Measurements from ENCODE around the gene CALCOCO2. TPM values are rescaled to one million over a fixed set of nuclear protein-coding genes. Genes with fewer than 3 reads are reported as not detected.
"Not testable (repeated sequence)": the region's sequence is repeated elsewhere in the genome, so short reads cannot be mapped to it uniquely, and the experiment has no call there.

The CALCOCO2 gene
- total RNA-seq, 1 donor from 2014 or later, result 53.7 TPM

DNA sequence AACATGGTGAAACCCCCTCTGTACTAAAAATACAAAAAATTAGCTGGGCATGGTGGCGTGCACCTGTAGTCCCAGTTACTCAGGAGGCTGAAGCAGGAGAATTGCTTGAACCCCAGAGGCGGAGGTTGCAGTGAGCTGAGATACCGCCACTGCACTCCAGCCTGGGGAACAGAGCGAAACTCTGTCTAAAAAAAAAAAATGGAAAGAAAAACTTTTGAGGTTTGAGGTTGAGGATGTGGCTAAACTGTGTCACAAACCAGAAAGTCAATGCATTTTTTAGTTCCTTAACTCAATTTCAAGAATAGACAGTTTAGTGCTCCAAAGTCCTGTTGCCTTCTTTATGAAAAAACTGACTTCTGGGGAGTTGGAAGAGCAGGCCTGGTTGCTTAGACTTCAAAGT lies 6.6 kb downstream of the CALCOCO2 start:
- H3K9me3 Mint-ChIP-seq; H3K27me3 Mint-ChIP-seq (ENCODE audit: low read depth): not testable (repeated sequence)
- Mint-ChIP-seq H3K4me1 (ENCODE audit: low read depth) (peaks cover 76% of the 10 kb centered on the region), H3K27ac (peak overlapping the region; percentile 58), H3K36me3 (ENCODE audit: low read depth) (peaks cover 41% of the 10 kb centered on the region), H3K4me3 (ENCODE audit: low read depth) (peak overlapping the region; percentile 67)
- intact Hi-C loops (cut with micrococcal nuclease), result loop anchor here (2.0 kb wide), 1 partner anchor 41 kb away; no protein-coding TSS in a partner anchor
- peak; percentile 36 for DNase-seq (ENCODE audit: low spot score)

DNA sequence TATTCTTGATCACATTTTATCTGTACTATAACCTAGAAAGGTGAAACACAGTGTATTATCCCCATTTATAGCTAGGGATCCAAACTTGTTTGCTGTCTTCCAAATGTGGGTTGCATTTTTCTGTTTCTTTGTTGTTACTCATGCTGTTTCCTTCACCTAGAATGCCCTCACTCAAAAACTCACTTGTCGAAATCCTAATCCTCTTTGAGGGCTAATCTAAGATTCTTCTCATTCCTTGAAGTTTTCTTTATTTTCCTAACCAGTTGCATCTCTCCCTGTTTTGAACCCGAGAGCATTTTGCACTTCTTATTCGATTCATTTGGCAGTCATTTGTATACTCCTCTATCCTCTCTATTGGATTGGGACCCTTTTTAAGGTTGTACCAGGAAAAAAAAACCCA lies 9.6 kb downstream of the CALCOCO2 start:
- H3K9me3 Mint-ChIP-seq, result no peaks in the 10 kb centered on the region
- H3K4me1 Mint-ChIP-seq (ENCODE audit: low read depth), result peaks cover 54% of the 10 kb centered on the region
- no peak overlapping the region for H3K4me3 Mint-ChIP-seq (ENCODE audit: low read depth)
- DNase-seq (ENCODE audit: low spot score), result no peak
- H3K27me3 Mint-ChIP-seq (ENCODE audit: low read depth), result no peaks in the 10 kb centered on the region
- peaks cover 50% of the 10 kb centered on the region for H3K36me3 Mint-ChIP-seq (ENCODE audit: low read depth)
- H3K27ac Mint-ChIP-seq, result no peak overlapping the region
- intact Hi-C loops (cut with micrococcal nuclease), result loop anchor here (2.0 kb wide), 1 partner anchor 16 kb away; no protein-coding TSS in a partner anchor

DNA sequence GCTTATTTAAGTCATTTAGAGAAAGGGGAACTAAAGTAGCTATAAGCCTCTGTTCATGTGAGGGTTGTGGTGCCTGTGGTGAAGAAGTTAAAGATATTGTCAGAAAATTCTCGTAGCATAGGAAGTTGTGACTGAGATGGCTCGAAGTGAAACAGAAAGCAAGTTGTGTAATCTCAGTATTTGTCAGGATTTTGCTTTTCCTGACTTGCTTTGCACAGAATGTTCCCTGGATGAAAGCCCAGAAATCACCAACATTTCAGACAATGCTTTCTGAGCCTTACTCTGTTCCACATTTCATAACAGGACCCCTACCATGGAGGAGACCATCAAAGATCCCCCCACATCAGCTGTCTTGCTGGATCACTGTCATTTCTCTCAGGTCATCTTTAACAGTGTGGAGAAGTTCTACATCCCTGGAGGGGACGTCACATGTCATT lies 10.6 kb downstream of the CALCOCO2 start:
- peaks cover 51% of the 10 kb centered on the region for H3K36me3 Mint-ChIP-seq (ENCODE audit: low read depth)
- no peaks in the 10 kb centered on the region for H3K9me3 Mint-ChIP-seq
- intact Hi-C loops (cut with micrococcal nuclease), result loop anchor here (2.0 kb wide), 1 partner anchor 15 kb away; no protein-coding TSS in a partner anchor
- H3K4me3 Mint-ChIP-seq (ENCODE audit: low read depth), result peak overlapping the region; percentile 20
- DNase-seq (ENCODE audit: low spot score), result peak; percentile 38
- H3K4me1 Mint-ChIP-seq (ENCODE audit: low read depth), result peaks cover 44% of the 10 kb centered on the region
- H3K27me3 Mint-ChIP-seq (ENCODE audit: low read depth), result no peaks in the 10 kb centered on the region
- peak overlapping the region; percentile 21 for H3K27ac Mint-ChIP-seq

DNA sequence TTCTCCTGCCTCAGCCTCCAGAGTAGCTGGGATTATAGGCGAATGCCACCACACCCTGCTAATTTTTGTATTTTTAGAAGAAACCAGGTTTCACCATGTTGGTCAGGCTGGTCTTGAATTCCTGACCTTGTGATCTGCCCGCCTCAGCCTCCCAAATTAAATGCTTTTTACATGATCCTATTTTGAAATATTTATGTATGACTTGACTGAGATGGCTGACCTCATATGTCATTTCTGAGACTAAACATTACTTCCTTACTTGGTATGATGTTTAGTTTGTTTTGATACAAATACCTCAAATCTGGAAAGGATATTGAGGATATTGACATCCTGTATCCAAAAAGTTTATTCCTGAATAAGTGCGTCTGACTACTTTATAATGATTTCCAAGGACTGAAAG lies 11.9 kb downstream of the CALCOCO2 start:
- intact Hi-C loops (cut with micrococcal nuclease), result no loop called here
- peaks cover 54% of the 10 kb centered on the region for H3K36me3 Mint-ChIP-seq (ENCODE audit: low read depth)
- H3K27me3 Mint-ChIP-seq (ENCODE audit: low read depth), result no peaks in the 10 kb centered on the region

DNA sequence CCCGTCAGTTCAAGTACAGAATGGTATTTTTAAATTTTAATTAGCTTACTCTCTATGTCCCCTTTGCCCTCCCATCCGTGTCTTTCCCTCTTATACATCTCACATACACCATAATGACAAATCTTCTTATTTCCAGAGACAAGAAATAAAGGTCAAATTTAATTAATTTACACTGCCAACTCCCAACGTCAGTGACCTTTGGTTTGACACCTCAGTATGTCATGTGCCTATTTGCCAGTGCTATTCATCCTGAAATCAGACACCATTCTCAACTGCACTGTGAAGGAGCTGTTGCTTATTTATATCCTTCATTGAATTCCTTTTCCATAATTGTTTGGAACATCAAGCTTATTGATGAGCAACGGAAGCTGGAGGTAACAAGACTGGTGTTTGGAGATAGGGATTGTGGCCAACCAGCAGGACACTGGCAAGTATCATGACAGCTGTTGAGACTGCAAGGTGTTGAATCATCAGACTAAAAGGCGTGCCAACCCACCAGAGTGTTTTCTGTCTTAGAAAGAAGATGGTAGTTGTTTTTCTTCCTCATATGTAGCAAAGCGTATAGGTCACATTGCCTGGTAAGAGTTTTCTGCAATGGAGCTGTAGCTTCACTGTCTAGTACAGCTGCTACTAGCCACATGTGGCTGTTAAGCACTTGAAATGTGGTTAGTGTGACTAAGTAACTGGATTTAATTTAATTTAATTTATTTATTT lies 12.5 kb downstream of the CALCOCO2 start:
- no peaks in the 10 kb centered on the region for H3K9me3 Mint-ChIP-seq
- peaks cover 28% of the 10 kb centered on the region for H3K4me1 Mint-ChIP-seq (ENCODE audit: low read depth)
- H3K27ac Mint-ChIP-seq, result no peak overlapping the region
- H3K36me3 Mint-ChIP-seq (ENCODE audit: low read depth), result peaks cover 55% of the 10 kb centered on the region
- DNase-seq (ENCODE audit: low spot score), result no peak
- H3K4me3 Mint-ChIP-seq (ENCODE audit: low read depth), result no peak overlapping the region
- no peaks in the 10 kb centered on the region for H3K27me3 Mint-ChIP-seq (ENCODE audit: low read depth)
- intact Hi-C loops (cut with micrococcal nuclease), result no loop called here

More for the DNA sequence above, 11.9 kb downstream of the CALCOCO2 start:
- no peak for DNase-seq (ENCODE audit: low spot score)
- H3K9me3 Mint-ChIP-seq, result no peaks in the 10 kb centered on the region
- no peak overlapping the region for H3K27ac Mint-ChIP-seq
- no peak overlapping the region for H3K4me3 Mint-ChIP-seq (ENCODE audit: low read depth)
- H3K4me1 Mint-ChIP-seq (ENCODE audit: low read depth), result peaks cover 34% of the 10 kb centered on the region

DNA sequence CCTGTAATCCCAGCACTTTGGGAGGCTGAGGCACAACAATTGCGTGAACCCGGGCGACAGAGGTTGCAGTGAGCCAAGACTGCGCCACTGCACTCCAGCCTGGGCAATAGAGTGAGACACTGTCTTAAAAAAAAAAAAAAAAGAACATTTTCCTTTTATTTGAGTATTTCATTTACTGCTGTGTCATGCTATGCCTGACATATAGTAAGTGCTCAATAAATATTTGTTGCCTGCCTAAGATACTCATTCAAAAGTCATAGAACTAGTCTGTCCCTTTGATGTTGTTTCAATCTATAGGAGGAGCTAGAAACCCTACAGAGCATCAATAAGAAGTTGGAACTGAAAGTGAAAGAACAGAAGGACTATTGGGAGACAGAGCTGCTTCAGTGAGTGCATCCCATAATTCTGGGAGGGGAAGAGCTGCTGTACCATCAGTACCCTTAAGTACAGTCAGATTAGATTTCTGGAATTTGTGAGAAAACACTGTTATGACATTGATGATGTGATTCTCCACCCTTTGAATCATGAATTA lies 20.0 kb downstream of the CALCOCO2 start:
- intact Hi-C loops (cut with micrococcal nuclease), result no loop called here
- Mint-ChIP-seq H3K27me3 (ENCODE audit: low read depth) (no peaks in the 10 kb centered on the region), H3K27ac (peak overlapping the region; percentile 29), H3K4me1 (ENCODE audit: low read depth) (peaks cover 31% of the 10 kb centered on the region), H3K4me3 (ENCODE audit: low read depth) (no peak overlapping the region), H3K36me3 (ENCODE audit: low read depth) (peaks cover 73% of the 10 kb centered on the region), H3K9me3 (no peaks in the 10 kb centered on the region)
- no peak for DNase-seq (ENCODE audit: low spot score)

DNA sequence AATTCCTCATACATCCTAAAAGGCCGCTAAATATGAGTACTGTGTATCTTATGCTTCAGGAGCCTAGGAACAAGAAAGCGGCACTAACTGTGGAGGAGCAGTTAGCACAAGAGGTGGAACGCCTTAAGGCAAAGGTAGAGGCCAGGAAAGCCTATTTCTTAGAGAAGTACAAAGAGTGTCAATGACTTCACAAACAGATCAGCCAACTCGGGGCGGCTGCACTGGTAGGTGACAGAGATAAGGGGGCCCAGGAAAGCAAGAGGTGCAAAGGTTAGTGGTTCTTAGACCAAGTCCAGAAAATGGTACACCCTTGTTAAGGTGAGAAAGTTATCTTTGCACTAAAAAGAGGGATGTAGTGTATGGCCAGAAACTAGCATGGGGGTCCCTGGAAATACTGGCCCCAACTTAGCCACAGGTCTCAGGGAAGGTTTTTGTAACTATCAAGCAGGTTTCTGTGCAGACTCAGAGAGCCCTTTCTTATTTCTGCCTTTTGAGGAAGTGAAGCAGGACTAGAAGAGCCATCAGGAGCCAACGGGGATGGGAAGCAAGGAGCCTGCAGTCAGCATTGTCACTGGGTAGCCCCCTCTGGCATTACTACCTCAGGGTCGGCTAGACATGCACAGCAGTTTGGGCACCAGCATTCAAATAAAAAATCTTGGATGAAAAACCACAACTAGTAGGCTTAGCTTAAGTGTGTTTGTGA lies 24.1 kb downstream of the CALCOCO2 start:
- no peaks in the 10 kb centered on the region for H3K27me3 Mint-ChIP-seq (ENCODE audit: low read depth)
- H3K36me3 Mint-ChIP-seq (ENCODE audit: low read depth), result peaks cover 66% of the 10 kb centered on the region
- intact Hi-C loops (cut with micrococcal nuclease), result loop anchor here (5.0 kb wide), 1 partner anchor 38 kb away; the partner anchor contains the start of gene TTLL6
- H3K4me1 Mint-ChIP-seq (ENCODE audit: low read depth), result peaks cover 39% of the 10 kb centered on the region
- DNase-seq (ENCODE audit: low spot score), result no peak
- no peaks in the 10 kb centered on the region for H3K9me3 Mint-ChIP-seq
- H3K27ac Mint-ChIP-seq, result no peak overlapping the region
- H3K4me3 Mint-ChIP-seq (ENCODE audit: low read depth), result no peak overlapping the region

DNA sequence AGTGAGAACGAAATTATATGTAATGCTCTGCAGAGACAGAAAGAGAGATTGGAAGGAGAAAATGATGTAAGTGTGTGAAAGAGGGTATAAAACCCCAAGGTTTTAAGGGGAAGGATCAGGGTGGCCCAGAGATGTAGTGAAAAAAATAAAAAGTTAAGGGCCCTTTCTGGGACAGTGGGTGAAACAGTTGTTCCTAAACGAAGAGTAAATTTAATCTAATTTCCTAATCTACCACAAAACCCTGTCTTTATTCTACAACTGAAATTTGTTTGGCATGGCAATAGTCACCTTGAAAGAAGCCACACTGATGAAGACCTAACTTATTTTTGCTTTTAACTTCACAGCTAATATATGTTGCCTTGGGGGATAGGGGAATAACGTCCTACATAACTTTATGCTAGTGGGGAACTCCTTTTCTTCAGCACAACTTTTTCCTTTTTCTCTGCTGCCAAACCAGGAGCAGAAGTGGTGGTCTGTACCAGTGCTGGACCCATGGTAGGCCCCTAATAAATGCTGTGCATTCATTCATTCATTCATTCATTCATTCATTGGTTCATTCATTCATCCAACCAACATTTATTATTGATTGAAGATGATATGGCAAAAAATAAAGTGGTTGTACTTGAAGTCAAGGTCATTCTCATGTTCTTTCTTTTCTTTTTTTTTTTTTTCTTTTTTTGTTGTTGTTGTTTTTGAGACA lies 25.4 kb downstream of the CALCOCO2 start:
- Mint-ChIP-seq H3K27me3 (ENCODE audit: low read depth) (no peaks in the 10 kb centered on the region), H3K4me1 (ENCODE audit: low read depth) (peaks cover 33% of the 10 kb centered on the region), H3K9me3 (no peaks in the 10 kb centered on the region), H3K27ac (peak overlapping the region; percentile 51), H3K4me3 (ENCODE audit: low read depth) (peak overlapping the region; percentile 15), H3K36me3 (ENCODE audit: low read depth) (peaks cover 68% of the 10 kb centered on the region)
- DNase-seq (ENCODE audit: low spot score), result no peak
- intact Hi-C loops (cut with micrococcal nuclease), result loop anchor here (2.0 to 5.0 kb wide), 2 partner anchors 15 to 39 kb away; partner anchors contain the start of gene TTLL6

DNA sequence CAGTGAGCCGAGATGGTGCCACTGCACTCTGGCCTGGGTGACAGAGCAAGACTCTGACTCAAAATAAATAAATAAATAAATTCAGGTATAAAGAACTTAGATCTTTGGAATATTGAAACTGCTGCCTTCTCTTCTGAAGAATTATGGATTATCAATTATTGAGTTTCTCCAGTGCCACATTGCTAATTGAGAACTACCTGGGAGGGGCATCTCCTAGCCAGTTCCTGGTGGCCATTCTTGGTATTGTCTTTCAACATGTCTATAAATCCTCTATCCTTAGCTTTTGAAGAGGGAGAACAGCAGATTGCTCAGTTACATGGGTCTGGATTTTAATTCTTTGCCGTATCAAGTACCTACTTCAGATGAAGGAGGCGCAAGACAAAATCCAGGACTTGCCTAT lies 29.2 kb downstream of the CALCOCO2 start:
- Mint-ChIP-seq H3K4me1 (ENCODE audit: low read depth) (peaks cover 21% of the 10 kb centered on the region), H3K9me3 (no peaks in the 10 kb centered on the region), H3K27ac (no peak overlapping the region), H3K4me3 (ENCODE audit: low read depth) (no peak overlapping the region), H3K36me3 (ENCODE audit: low read depth) (peaks cover 65% of the 10 kb centered on the region), H3K27me3 (ENCODE audit: low read depth) (no peaks in the 10 kb centered on the region)
- intact Hi-C loops (cut with micrococcal nuclease), result no loop called here
- DNase-seq (ENCODE audit: low spot score), result no peak

DNA sequence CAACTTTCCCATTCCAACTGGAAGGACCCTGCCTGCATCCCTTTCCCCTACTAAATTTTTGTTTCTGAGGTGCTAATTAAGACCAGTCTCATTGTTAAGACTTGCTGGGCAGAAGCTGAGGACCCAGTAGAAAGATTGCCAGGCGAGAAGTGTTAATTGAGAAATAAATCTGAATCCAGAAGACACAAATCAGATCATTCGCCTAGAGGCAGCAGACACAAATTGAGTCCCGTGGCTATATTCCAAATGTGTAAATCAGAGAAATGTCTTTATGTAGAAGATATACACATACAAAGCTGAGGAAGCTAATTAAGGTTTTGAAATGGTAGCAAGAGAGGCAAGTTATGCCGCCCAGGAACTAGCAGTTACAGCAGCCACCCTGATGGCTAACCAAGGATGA lies 29.6 kb downstream of the CALCOCO2 start:
- H3K36me3 Mint-ChIP-seq (ENCODE audit: low read depth), result peaks cover 63% of the 10 kb centered on the region
- no peaks in the 10 kb centered on the region for H3K9me3 Mint-ChIP-seq
- H3K27ac Mint-ChIP-seq, result no peak overlapping the region
- peaks cover 17% of the 10 kb centered on the region for H3K4me1 Mint-ChIP-seq (ENCODE audit: low read depth)
- no peaks in the 10 kb centered on the region for H3K27me3 Mint-ChIP-seq (ENCODE audit: low read depth)
- DNase-seq (ENCODE audit: low spot score), result no peak
- no peak overlapping the region for H3K4me3 Mint-ChIP-seq (ENCODE audit: low read depth)
- intact Hi-C loops (cut with micrococcal nuclease), result no loop called here

DNA sequence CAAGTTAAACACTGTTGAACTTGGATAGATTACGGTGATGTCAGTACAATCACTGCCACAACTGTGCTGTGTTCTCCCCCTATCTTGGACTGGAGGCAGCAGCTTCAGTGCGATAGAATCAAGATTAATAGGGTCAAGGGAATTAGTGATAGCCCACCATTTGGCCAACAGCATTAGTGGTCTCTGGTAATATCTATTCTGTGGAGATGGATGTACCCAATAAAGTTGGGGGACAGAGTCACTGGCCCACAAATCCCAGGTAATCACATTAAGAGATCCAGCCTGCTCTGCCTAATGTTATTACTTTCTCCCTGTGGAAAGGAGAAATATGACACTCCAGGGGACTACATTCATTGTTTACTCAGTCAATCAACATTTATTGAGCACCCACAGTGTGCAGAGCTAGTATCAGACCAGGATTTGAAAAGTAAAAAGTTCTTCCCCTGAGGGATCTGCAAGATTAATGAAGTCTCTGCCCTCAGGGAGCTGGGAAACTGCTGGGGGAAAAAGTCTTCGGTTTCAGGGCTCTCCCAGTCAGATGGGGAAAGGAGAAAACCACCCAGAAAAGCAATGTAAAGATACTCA lies 38.2 kb downstream of the CALCOCO2 start:
- peaks cover 4% of the 10 kb centered on the region for H3K4me1 Mint-ChIP-seq (ENCODE audit: low read depth)
- H3K36me3 Mint-ChIP-seq (ENCODE audit: low read depth), result peaks cover 18% of the 10 kb centered on the region
- DNase-seq (ENCODE audit: low spot score), result no peak
- H3K4me3 Mint-ChIP-seq (ENCODE audit: low read depth), result no peak overlapping the region
- no peaks in the 10 kb centered on the region for H3K9me3 Mint-ChIP-seq
- intact Hi-C loops (cut with micrococcal nuclease), result no loop called here
- H3K27me3 Mint-ChIP-seq (ENCODE audit: low read depth), result peaks cover 2% of the 10 kb centered on the region
- H3K27ac Mint-ChIP-seq, result no peak overlapping the region

DNA sequence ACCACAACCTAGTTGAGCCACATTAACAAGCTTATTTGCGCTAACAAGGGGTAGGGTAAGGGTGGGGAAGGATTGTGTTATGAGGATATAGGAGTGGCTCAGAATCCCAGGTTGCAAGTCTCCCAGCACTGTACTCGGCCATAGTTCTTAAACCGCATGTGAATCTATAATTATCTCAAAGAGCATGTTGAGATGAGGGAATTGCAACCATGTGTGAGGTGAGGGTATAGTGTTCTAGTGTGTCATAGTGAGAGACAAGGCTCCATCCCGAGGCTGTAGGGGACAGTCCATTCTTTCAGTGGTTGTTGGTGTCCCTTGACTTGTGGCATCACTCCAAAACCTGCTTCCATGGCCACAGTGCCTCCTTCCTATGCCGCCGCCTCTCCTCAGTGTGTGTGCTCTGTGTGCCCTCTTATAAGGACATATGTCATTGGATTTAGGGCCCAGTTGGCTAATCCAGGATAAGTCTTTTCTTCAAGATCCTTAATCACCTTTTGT lies 39.0 kb downstream of the CALCOCO2 start:
- H3K27me3 Mint-ChIP-seq (ENCODE audit: low read depth), result peaks cover 2% of the 10 kb centered on the region
- intact Hi-C loops (cut with micrococcal nuclease), result no loop called here
- H3K4me3 Mint-ChIP-seq (ENCODE audit: low read depth), result no peak overlapping the region
- H3K27ac Mint-ChIP-seq, result no peak overlapping the region
- H3K4me1 Mint-ChIP-seq (ENCODE audit: low read depth), result peaks cover 5% of the 10 kb centered on the region
- peaks cover 11% of the 10 kb centered on the region for H3K36me3 Mint-ChIP-seq (ENCODE audit: low read depth)
- H3K9me3 Mint-ChIP-seq, result no peaks in the 10 kb centered on the region
- no peak for DNase-seq (ENCODE audit: low spot score)

Measured in activated T-helper 2 cell treated with anti-CD3 and anti-CD28 coated beads, Interferon-gamma antibody, Interleukin-2, Interleukin-4, amounts not matched to agents 10 μg/mL and 5 μg/mL and 100 μg/mL, durations not matched to agents 14 hours and 24 hours and 36 hours (primary cell).